AG04450 (cell line): ENCODE data around the gene BCKDK. TPM values are rescaled to one million over a fixed set of nuclear protein-coding genes. Genes with fewer than 3 reads are reported as not detected.
"Not testable (repeated sequence)": the region's sequence is repeated elsewhere in the genome, so short reads cannot be mapped to it uniquely, and the experiment has no call there.

Source experiments
- CTCF ChIA-PET: fragments of 300-600, 350-600 bp; formaldehyde crosslinking; extraction: SDS; loops from one replicate; lab custom pipeline; 2022; ENCODE audit warnings: antibody characterized with exemption, inconsistent platforms; lab: Charles Lee
- POLR2A ChIA-PET: fragments of 350-600 bp; formaldehyde crosslinking; extraction: SDS; loops from one replicate; lab custom pipeline; 2021; ENCODE audit warnings: antibody characterized with exemption, inconsistent platforms; lab: Yijun Ruan, JAX
- DNase-seq: peaks from one replicate; pipeline ENCODE4 v3.0.0-alpha.2; 2011; ENCODE audit warnings: low read depth, low spot score
- H3K27ac ChIP-seq: one replicate; pipeline ENCODE4 v1.5.1; 2012; ENCODE audit warnings: low read depth, low read length, control low read depth
- H3K27me3 ChIP-seq: one replicate; pipeline ENCODE4 v1.6.0; 2012; ENCODE audit warnings: low read length; ENCODE audit not compliant: control insufficient read depth, insufficient read depth
- H3K4me3 ChIP-seq: 2 replicates; pipeline ENCODE4 v1.5.1; 2011; ENCODE audit warnings: mild to moderate bottlenecking, low read depth, low read length, control low read depth
- H3K9me3 ChIP-seq: 2 replicates; pipeline ENCODE4 v1.5.1; 2012; ENCODE audit warnings: low read length; ENCODE audit not compliant: control insufficient read depth, insufficient read depth
- polyA plus RNA-seq: library from polyadenylated mRNA; depleted of rRNA; stranded (reverse); fragments of >200 nt; gene quantifications from 2 replicates; pipeline ENCODE4 v1.2.3, GENCODE V29; 2011; rRNA removed
- TF ChIP-seq, protein P1 (sequence below): IDR thresholded peaks from 2 replicates; pipeline ENCODE4 v1.5.1; 2011; ENCODE audit warnings: low read depth, low read length, control low read depth, inconsistent platforms

BCKDK gene
- polyA plus RNA-seq, 1 experiment, result 31.6 TPM

DNA sequence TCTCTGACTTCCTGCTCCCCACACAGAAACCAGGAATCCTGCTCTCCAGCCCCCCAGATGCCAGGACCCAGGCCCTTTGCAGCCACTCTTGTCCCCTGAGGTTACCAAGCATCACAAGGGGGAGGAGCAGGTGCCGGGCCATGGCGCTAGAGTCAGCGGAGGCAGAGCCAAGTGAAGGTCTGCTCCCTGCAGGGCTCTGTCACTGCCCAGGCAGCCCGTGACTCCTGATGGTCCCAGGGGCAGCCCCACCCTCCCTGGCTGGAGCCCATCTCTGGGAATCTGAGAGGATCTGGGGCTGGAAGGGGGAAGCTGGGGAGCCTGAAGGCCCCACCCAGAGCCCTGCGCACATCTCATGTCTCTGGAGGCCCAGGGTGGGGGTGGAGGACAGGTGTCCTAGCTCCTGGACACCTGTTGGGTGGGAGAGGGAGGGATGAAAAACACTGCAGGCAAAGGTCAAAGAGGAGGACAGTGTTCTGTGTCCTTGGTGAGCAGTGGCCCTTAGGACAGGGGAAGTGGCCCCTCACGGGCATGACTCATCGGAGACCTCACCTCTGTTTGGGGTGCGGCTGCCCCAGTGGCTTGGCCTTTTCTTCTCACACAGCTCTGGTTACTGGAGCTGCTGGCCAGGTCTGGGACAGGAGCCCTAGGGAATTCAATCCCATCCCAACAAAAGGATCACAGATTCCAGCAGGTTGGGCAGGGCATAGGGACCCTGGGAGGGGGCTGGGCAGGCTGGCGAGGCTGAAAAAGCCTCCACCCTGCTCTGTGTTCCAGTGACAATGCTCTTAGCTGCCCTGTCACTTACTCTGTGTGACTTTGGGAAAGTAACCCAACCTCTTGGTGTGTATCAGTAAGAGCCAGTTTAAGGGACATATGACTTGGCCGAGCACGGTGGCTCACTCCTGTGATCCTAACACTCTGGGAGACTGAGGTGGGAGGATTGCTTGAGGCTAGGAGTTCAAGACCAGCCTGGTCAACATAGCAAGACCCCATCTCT is 42.0 kb downstream of the BCKDK start, which contains the start of gene PRSS36:
Gene PRSS36, minus strand, starts transcription at position 173 of the 997 bp plus-strand sequence. Its CDS starts 31 bp downstream, at position 142.
- POLR2A ChIA-PET, result interaction anchor here (0.5 kb wide), 2 partner anchors 116 to 155 kb away, joined by 3 read pairs; no protein-coding TSS in a partner anchor
- TF ChIP-seq, protein P1, sequence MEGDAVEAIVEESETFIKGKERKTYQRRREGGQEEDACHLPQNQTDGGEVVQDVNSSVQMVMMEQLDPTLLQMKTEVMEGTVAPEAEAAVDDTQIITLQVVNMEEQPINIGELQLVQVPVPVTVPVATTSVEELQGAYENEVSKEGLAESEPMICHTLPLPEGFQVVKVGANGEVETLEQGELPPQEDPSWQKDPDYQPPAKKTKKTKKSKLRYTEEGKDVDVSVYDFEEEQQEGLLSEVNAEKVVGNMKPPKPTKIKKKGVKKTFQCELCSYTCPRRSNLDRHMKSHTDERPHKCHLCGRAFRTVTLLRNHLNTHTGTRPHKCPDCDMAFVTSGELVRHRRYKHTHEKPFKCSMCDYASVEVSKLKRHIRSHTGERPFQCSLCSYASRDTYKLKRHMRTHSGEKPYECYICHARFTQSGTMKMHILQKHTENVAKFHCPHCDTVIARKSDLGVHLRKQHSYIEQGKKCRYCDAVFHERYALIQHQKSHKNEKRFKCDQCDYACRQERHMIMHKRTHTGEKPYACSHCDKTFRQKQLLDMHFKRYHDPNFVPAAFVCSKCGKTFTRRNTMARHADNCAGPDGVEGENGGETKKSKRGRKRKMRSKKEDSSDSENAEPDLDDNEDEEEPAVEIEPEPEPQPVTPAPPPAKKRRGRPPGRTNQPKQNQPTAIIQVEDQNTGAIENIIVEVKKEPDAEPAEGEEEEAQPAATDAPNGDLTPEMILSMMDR, result no peak
- peaks cover 32% of the 10 kb centered on the region for H3K27me3 ChIP-seq
- CTCF ChIA-PET, result interaction anchor here (3.2 kb wide), 1 partner anchor 8 kb away, joined by 14 read pairs; no protein-coding TSS in a partner anchor
- H3K27ac ChIP-seq, result no peak within 1 kb of the TSS
- no peaks in the 10 kb centered on the region; the same call in 1 of the 2 replicates for H3K9me3 ChIP-seq
- no peak for DNase-seq
- H3K4me3 ChIP-seq, result no peak within 1 kb of the TSS

DNA sequence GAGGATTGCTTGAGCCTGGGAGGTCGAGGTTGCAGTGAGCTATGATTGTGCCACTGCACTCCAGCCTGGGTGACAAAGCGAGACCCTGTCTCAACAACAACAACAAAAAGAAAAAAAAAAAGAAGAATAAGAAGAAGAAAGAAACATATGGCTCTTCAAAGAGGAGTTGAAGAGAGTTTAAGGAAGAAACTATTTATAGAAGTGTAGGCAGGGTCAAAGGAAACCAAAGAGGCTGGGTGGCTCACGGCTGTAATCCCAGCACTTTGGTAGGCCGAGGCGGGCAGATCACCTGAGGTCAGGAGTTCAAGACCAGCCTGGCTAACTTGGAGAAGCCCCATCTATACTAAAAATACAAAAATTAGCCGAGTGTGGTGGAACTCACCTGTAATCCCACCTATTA is 42.8 kb downstream of the BCKDK start:
- POLR2A ChIA-PET, H3K9me3 ChIP-seq, DNase-seq, H3K4me3 ChIP-seq, H3K27ac ChIP-seq: not testable (repeated sequence)
- H3K27me3 ChIP-seq, result peaks cover 32% of the 10 kb centered on the region
- CTCF ChIA-PET, result interaction anchor here (3.2 kb wide), 1 partner anchor 9 kb away, joined by 14 read pairs; no protein-coding TSS in a partner anchor

DNA sequence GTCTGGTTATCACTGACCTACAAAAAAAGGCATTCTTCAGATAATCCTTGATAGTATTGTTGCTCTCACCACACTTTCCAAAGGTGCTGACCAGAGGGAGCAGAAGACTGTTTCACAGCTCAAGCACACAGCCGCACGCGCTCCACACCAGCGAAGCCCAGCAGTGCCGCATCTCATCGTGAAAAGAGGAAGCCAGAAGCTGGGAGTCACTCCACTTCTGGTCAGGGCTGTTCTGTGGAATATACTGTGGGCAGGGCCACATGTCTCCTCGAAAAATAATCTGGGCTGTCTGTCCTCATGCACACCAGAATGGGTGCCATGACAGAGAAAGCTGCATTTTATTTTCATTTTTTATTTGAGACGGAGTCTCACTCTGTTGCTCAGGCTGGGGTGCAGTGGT is 49.0 kb downstream of the BCKDK start:
- TF ChIP-seq, protein P1, result no peak
- DNase-seq, result no peak
- peaks cover 3% of the 10 kb centered on the region for H3K27me3 ChIP-seq
- no peak overlapping the region for H3K4me3 ChIP-seq
- CTCF ChIA-PET, result interaction anchor here (0.6 to 2.5 kb wide), 5 partner anchors 11 to 712 kb away, joined by 3 to 17 read pairs (median 3); no protein-coding TSS in a partner anchor
- POLR2A ChIA-PET, result no interaction called here
- H3K9me3 ChIP-seq, result no peaks in the 10 kb centered on the region
- H3K27ac ChIP-seq, result no peak overlapping the region

Other genes with a start within 250 kb of the BCKDK start
- gene BCL7C, start 214.3 kb upstream of the BCKDK start, polyA plus RNA-seq, result 27.7 and 27.8 TPM in 2 replicates
- gene CTF1, start 211.8 kb upstream of the BCKDK start, polyA plus RNA-seq, result 10.1 and 12.5 TPM in 2 replicates
- gene FBXL19, start 184.8 kb upstream of the BCKDK start, polyA plus RNA-seq, result 7.1 and 10.6 TPM in 2 replicates
- gene ORAI3, start 159.3 kb upstream of the BCKDK start, polyA plus RNA-seq, result 23.7 and 29.5 TPM in 2 replicates
- gene SETD1A, start 150.6 kb upstream of the BCKDK start, polyA plus RNA-seq, result 1.1 and 1.4 TPM in 2 replicates
- gene HSD3B7, start 123.2 kb upstream of the BCKDK start, polyA plus RNA-seq, result 6.1 and 9.5 TPM in 2 replicates
- 4.2 and 4.8 TPM in 2 replicates for gene STX1B, start 97.7 kb upstream of the BCKDK start, polyA plus RNA-seq
- gene STX4, start 74.8 kb upstream of the BCKDK start, polyA plus RNA-seq, result 43.7 and 45.9 TPM in 2 replicates
- 5.9 and 8.6 TPM in 2 replicates for gene ZNF668, start 34.1 kb upstream of the BCKDK start, polyA plus RNA-seq
- gene ZNF646, start 34.0 kb upstream of the BCKDK start, polyA plus RNA-seq, result 2.4 and 4.5 TPM in 2 replicates
- 0.67 and 0.79 TPM in 2 replicates for gene PRSS53, start 19.4 kb upstream of the BCKDK start, polyA plus RNA-seq
- 210 and 272 TPM in 2 replicates for gene VKORC1, start 13.6 kb upstream of the BCKDK start, polyA plus RNA-seq
- gene KAT8, start 9.3 kb downstream of the BCKDK start, polyA plus RNA-seq, result 23.0 and 24.7 TPM in 2 replicates
- not detected in 2 replicates for gene PRSS8, start 27.3 kb downstream of the BCKDK start, polyA plus RNA-seq
- gene PRSS36, start 41.7 kb downstream of the BCKDK start, polyA plus RNA-seq, result 0.24 and 0.42 TPM in 2 replicates
- 156 and 166 TPM in 2 replicates for gene FUS, start 71.8 kb downstream of the BCKDK start, polyA plus RNA-seq
- 21.8 and 31.0 TPM in 2 replicates for gene PYCARD, start 94.4 kb downstream of the BCKDK start, polyA plus RNA-seq
- not detected in 2 replicates for gene TRIM72, start 105.7 kb downstream of the BCKDK start, polyA plus RNA-seq
- gene PYDC1, start 108.7 kb downstream of the BCKDK start, polyA plus RNA-seq, result not detected in 2 replicates
- not detected in 2 replicates for gene ITGAM, start 151.6 kb downstream of the BCKDK start, polyA plus RNA-seq
- 0.15 and 0.17 TPM in 2 replicates for gene ITGAX, start 246.8 kb downstream of the BCKDK start, polyA plus RNA-seq